GM21723 (cell line): Measurements from ENCODE around the gene ASCC3.
A peak's percentile ranks its signal among the peaks of the same experiment; 100 is the strongest.
"Not testable (repeated sequence)": the region's sequence is repeated elsewhere in the genome, so short reads cannot be mapped to it uniquely, and the experiment has no call there.

Experiments
- ATAC-seq: cut with Tn5 transposase; IDR thresholded peaks from one replicate; pipeline ENCODE4 v1.9.1; 2021; ENCODE audit warnings: mild to moderate bottlenecking, moderate library complexity; ENCODE audit not compliant: unreplicated experiment

ASCC3 gene

DNA sequence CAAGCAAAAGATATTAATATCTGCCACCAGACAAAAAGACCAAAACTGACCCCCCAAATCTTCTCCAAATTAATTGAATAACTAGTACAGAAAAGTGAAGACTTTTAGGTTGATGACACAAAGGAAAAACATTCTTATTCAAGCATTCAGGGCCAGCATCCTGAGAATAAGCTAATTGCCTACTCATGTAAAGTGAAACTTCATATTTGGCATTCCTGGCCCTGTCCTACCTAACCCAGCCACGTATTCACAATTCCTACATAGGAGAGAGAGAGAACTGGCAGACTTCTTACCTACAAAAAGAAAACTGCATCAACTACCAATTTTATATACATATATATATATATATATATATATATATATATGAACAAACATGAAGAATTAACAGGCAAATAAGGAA, 4.9 kb upstream of the ASCC3 start:
- no peak for ATAC-seq

DNA sequence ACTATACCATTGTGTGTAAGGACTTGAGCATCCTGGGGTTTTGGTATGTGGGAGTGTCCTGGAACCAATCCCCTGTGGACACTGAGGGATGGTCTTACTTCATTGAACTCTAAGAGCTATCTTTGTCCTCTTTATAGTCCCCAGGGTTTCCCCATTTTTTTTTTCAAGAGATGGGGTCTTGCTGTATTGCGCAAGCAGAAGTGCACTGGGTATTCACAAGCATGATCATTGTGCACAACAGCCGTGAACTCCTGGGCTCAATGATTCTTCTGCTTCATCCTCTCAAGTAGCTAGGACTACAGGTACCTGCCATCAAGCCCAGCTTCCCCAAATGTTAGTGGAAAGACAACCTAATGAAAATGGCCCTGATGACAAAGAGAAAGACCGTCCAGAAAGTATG, 2.2 kb upstream of the ASCC3 start:
- ATAC-seq, result no peak

DNA sequence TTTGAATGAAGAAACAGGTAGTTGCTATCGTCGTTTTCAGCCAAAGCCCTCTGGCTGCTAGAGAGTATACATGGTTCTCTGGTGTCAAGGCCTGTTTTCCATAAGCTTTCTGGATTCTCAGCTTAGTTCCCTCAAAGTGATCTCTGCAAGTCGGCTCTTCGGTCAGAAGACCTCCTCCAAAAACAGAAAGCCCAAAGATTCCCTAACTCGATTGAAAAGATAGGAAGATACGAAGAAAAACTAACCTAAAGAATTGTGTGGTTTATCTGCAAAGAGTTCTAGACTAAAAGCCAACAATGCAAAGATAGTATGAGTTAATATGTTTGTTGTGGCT, 545 bp upstream of the ASCC3 start:
- ATAC-seq, result peak; percentile 21

DNA sequence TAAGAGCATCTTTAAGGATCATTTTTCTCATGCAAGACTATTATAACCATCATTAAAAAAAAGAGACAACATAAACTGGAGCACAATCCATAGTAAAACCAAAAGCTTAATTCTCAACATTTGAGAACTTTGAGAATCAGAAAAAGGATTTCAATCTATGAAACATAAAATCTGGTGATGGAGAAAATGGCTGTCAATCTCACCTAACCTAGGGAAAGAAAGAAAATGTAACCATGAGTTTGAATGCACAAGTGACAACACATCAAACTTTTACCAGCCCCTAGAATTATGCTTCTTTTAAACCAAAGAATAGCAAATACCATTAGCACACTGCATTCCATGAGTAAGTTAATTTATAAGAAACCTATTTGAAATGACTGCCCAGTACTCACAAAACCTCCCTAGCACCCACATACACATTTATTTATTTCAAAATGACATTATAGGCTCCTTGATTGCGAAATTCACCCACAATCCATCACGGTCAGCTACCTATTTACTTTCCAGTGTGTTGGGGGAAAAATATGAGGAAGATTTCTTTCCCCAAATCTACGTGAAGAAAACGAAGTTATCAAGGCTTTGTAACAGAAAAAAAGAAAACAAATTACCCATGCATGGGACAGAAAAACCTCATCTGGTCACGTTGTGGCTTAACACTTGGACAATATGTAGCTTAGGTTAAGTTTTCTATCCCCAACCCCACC, 828 bp downstream of the ASCC3 start:
- ATAC-seq, result no peak

DNA sequence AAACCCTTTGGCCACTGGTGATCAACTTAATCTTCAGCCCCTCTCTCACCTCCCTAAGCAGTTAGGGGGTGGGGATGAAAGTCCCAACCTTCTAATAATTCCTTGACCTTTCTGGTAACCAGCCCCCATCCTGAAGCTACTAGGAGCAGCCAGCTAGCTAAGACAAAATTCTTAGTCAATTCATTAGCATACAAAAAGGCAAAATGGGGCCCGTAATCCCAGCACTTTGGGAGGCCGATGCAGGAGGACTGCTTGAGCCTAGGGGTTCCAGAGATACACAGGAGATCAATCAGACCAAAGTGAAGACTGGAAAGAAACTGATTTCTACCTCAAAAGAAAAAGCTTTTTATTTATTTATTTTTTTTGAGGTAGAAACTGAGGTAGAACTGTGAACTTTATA, 1.8 kb downstream of the ASCC3 start:
- ATAC-seq, result no peak

DNA sequence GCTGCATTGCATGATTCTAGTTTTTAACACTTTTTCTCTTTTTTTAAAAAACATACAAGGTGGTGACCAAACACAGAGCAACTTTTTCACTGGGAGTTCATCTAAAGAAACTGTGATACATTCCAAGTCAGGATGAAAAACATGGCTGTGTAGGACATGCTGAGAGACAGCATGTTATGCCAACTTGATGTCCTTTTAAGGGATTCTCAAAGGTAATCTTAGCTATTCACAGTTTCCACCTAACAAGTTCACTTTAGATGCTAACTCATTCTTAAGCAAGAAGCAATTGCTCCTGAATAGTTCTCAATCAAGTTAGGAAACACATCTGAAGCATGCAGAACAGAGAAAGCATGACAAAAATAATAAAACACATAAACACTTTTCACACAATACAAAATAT, 3.3 kb downstream of the ASCC3 start:
- ATAC-seq, result no peak

DNA sequence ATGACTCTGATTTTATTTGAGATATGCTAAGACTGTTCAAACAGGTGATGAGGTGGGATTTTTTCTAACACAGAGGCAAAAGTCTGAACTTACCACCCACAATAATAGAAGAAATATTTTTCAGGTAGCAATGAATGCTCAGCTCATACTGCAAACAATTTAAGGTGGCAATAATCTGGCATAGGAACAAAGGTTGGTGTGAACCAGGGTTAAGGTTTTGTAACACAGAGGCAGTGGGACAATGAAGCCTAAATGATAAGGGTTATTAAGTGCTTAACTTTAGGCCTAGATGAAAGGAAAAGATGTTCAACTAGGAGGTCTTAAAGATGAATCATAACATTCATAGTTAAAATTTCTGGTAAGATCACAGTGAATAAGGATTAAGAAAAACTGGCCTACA, 4.9 kb downstream of the ASCC3 start:
- no peak for ATAC-seq

DNA sequence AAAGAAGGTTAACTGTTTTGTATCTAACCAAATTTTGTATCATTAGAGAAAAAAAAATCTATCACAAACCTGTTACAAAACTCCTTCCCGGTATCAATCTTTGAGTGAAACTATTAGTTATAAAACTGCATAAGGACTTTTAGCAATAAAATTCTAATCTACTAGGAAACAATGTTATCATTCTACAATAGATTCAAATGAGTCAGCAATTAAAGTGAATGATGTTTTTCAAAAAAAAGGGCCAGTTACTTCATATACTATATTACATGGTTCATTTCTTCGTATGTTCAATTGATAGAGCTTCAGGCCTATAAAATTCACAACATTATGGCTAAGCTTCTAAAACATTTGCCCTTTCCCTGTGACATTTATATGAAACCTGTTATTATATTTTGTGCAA, 15.6 kb downstream of the ASCC3 start:
- ATAC-seq, result no peak

DNA sequence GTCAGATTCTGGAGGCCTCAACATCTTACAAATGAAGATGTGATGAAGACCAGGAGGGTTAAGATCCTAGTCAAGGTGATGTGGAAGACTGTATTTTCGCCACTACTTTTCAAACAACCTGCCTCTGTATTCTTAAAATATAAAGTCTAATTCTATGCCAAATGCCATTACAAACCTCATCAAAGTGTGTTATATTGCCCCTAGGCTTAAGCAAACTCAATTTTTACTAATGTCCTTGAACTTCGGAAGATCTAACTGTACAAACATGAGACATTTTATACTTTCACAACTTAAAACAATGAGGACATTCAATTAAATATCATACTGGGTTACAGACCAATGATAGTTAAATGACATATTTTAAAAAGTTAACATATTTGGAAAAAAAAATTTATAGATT, 19.1 kb downstream of the ASCC3 start:
- ATAC-seq, result no peak

DNA sequence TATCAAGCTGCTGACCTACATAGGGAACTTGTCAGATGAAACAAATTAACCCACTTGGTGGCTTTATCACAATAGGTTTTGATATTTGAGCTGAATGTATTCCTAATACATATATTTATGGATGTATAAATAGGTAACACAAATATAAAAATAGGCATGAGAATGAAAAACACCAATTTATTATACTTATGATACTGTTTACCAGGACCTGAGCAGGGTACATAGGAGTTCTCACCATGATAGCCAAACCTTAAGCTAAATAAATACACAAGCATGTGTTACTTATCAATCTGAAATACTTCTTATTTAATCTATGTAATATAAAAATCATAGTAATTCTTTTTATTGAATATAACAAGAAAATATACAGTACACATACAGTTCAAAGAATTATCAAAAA, 25.0 kb downstream of the ASCC3 start:
- ATAC-seq, result no peak

DNA sequence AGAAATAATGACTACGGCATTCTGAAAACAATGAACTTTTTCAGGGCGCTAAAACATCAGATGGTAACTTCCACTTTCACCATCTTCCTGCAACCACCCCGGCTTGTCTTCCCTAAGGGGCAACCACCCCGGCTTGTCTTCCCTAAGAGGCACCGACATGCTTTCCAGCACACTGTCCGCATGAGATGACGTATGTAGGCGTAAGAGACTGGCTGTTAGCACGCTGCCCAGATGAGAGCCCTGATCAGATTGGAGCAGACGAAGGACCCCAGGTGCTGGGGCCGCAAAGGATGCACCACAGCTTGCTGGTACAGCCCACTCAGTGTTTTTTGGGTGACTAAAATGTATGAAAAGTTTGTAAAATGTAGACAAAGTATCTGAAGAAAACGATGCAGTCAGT, 29.3 kb downstream of the ASCC3 start:
- no peak for ATAC-seq

DNA sequence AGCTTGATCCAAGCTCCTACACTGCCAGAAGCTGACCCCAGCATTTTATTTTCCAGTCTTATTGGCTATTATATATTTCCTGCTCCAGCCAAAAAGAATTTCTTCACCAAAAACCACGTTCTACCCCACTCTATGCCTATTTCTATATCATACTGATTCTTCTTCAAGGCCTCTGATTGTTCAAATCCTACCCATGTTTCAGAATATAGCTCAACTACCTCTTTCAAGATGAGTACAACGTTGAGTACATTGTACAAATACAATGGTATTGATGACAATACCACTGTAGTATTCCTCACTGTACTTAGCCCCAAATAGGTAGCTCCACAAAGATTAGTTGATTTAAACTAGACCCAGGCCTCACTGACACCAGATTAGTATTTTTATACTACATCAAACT, 31.0 kb downstream of the ASCC3 start:
- no peak for ATAC-seq

DNA sequence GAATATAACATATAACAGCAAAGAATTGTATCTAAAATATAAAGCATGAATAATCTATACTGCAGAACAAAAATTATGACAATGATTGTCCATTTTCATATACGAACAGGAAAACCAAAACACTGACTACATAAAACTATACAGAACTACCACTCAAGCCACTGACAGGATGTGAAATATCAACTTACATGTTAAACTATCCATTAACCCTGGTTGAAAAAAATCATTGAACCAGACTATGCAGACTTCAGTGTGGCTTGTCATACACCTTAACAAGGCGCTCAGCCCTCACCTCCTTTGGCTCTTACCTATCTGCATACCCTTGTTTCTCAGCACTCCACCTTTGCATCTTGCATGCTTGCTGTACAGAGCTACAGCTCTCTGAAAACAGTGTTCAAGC, 34.9 kb downstream of the ASCC3 start:
- no peak for ATAC-seq

DNA sequence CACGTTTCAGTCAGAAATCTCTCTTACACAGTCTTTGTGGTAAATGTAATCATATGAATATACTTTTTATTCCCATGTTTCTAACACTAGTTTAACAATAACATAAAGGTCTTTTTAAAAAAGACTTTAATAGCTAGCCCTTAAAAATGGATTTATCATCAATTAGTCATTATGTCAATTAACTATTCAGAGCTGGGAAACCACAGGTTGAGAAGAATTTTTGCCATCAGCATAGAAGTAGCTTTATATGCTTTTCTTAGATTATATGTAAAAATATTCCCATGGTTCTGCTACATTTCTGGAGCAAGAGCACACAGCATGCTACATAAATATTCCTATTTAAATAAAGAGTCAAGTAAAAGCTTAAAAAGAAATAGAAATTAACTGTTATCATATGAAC, 35.5 kb downstream of the ASCC3 start:
- no peak for ATAC-seq

DNA sequence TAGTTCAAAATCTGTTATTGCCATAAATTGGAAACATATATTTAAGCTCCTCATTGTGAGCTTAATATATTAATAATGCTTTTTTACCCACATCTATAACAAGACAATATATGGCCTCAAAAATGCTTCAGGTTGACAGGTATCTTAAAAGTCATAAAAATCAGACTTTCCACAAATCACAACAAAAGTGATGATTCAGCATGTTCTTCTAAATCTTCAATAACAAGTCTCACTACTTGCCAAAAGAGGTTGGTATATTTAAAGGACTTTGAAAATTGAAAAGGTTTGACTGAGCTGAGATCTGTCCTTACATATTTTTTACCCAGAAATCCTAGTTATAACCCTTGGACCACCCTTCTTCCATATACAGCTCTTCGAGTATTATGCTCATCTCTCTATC, 41.7 kb downstream of the ASCC3 start:
- ATAC-seq, result no peak

DNA sequence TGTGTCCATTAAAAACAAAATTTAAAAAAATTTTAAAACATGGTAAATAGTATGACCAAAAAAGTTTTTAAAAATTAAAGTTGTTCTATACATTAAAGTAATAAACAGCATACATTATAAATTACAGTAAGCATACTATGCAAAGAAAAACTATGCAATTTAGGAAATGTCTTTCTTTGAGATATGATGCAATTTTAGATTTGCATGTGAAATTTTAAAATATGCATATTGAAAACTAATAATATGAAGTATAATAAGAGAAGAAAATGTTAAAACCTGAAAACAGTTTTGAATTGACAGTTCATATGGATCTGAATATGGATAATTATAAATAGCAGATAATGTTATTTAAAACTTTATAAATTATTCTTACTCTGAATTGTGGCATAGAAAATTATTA, 43.1 kb downstream of the ASCC3 start:
- no peak for ATAC-seq

DNA sequence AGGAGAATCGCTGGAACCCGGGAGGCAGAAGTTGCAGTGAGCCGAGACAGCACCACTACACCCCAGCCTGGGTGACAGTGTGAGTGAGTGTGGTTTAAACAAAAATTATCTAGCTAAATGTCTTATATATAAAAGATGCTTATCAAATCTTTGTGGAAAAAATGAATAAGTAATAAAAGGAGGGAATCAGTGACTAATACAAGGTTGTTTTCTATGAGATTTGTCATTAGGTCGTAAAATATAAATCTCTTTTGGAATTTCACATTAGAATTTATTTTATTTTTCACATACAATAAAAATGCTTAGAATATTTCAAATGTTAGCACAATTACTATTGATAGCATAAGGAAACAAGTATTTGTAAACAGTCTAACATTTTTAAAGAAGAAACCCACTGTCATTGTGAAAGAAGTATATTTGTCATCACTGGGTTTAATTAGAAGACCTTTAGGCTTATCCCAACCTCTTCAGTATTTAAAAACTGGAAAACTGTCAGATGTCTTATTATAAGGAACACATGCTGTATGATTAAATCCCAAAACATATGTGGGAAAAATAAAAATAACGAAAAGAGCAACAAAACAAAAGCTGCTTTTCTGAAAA, 47.1 kb downstream of the ASCC3 start:
- ATAC-seq, result no peak

DNA sequence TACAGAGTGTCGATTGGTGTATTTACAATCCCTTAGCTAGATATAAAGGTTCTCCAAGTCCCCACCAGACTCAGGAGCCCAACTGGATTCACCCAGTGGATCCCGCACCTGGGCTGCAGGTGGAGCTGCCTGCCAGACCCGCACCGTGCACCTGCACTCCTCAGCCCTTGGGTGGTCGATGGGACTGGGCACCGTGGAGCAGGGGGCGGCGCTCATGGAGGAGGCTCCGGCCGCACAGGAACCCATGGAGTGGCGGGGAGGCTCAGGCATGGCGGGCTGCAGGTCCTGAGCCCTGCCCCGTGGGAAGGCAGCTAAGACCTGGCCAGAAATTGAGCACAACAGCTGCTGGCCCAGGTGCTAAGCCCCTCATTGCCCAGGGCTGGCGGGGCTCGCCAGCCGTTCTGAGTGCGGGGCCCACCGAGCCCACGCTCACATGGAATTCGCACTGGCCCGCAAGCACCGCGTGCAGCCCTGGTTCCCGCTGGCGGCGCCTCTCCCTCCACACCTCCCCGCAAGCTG, 52.0 kb downstream of the ASCC3 start:
- not testable (repeated sequence) for ATAC-seq

DNA sequence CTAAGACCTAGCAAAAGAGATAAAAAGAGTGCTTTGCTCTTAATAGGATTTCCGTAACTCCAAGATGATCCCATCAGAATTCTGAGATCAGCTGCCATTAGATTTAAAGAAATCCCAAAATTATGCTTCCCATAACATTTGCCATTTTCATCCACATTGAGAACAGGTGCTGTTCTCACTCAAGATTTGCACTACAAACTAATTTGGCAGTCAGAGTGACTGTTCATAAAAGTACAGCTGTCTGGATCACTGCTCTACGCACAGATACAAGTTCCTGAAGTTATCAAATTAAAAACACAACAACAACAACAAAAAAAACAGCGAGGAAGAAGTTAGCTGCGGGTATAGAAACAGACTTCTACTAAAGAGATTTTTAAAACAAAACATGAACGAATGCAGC, 58.1 kb downstream of the ASCC3 start:
- no peak for ATAC-seq

DNA sequence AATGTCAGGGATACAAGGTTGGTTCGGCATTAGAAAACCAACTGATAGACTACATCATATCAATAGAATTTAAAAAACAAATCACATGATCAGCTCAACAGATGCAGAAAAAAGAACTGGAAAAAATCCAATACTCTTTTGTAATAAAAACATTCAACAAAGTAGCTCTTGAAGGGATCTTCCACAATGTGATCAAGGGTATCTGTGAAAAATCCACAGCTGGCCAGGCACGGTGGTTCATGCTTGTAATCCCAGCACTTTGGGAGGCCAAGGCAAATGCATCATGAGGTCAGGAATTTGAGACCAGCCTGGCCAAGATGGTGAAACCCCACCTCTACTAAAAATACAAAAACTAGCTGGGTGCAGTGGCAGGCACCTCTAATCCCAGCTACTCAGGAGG, 63.1 kb downstream of the ASCC3 start:
- no peak for ATAC-seq

DNA sequence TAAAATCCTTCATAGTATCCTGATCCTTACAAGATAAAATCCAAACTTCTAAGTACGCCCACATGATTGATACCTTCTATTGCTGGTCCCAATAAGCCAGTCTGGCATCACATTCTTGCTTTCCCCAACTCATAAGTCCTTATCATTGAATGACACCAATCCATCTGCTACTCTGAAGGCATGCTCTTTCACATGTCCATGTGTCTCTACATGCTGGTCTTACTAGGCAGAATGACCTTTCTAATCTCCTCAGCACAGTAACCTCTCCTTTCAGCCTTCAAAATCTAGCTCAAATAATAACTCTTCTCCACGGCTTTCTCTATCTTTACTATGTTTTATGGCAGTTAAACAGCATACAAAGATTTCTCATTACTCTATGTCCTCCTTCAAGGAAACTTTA, 71.1 kb downstream of the ASCC3 start:
- ATAC-seq, result no peak

DNA sequence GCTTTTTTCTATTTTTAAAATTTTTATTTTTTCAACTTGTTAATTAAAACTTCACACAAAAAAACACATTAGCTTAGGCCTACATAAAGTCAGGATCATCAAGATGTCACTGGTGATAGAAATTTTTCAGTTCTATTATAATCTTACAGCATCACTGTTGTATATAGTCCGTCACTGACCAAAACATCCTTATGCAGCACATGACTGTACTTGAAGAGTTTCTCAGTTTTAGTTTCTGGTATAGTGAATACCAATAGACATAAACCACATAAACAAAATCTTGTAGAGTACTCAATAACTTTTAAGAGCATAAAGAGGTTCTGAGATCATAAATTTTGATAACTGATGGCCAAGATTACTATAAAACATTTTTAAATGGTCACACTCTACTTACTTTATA, 71.8 kb downstream of the ASCC3 start:
- ATAC-seq, result no peak

DNA sequence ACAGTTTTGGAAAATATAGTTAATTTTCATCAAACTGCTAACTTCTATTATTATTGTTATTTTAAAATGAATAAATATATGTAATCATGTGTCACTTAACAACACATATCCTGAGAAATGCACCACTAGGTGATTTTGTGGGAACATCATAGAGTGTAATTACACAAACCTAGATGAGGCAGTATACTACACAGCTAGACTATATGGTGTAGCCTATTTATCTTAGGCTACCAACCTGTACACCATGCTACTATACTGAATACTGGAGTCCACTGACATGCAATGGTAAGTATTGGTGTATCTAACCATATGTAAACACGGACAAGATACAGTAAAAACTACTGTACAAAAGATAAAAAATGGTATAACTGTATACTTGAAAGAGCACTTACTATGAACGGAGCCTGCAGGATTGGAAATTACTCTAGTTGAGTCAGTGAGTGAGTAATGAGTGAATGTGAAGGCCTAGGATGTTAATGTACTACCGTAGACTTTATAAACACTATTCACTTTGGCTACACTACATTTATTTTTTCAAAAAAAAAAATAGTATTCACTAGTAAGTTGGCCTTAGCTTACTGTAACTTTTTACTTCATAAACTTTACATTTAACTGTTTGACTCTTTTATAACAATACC, 72.4 kb downstream of the ASCC3 start:
- ATAC-seq, result no peak
